Lower leg skin (tissue), 3 donors: Measurements from ENCODE around the gene PHF12.

Experiments used
- POLR2A ChIP-seq, 2 donors: fragments of 450-650 bp; IDR thresholded peaks; one replicate each; pipeline ENCODE4 v1.6.1; 2016 to 2017; ENCODE audit warnings: antibody characterized with exemption in 2 of 2, mild to moderate bottlenecking in 1 of 2, moderate library complexity in 1 of 2
- TF ChIP-seq, protein P1 (sequence below), 3 donors: fragments of 450-650 bp; IDR thresholded peaks; one replicate each; pipeline ENCODE4 v1.5.1; 2016; ENCODE audit warnings: antibody characterized with exemption in 3 of 3, mild to moderate bottlenecking in 3 of 3, moderate library complexity in 2 of 3

GRCh38 chr17:28883967-28884702 is 67.2 kb downstream of the PHF12 start:
- TF ChIP-seq, protein P1, sequence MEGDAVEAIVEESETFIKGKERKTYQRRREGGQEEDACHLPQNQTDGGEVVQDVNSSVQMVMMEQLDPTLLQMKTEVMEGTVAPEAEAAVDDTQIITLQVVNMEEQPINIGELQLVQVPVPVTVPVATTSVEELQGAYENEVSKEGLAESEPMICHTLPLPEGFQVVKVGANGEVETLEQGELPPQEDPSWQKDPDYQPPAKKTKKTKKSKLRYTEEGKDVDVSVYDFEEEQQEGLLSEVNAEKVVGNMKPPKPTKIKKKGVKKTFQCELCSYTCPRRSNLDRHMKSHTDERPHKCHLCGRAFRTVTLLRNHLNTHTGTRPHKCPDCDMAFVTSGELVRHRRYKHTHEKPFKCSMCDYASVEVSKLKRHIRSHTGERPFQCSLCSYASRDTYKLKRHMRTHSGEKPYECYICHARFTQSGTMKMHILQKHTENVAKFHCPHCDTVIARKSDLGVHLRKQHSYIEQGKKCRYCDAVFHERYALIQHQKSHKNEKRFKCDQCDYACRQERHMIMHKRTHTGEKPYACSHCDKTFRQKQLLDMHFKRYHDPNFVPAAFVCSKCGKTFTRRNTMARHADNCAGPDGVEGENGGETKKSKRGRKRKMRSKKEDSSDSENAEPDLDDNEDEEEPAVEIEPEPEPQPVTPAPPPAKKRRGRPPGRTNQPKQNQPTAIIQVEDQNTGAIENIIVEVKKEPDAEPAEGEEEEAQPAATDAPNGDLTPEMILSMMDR (IDR thresholded peaks at IDR 0.05) = no peak
- no peak for TF ChIP-seq POLR2A (IDR thresholded peaks at IDR 0.05)
